ENCODE measurements around the gene EPHA8.

- TF ChIP-seq CTCF (IDR thresholded peaks at IDR 0.05), result no peak
- no peak for TF ChIP-seq EZH2 (IDR thresholded peaks at IDR 0.05; ENCODE audit: borderline replicate concordance, insufficient read depth, low read depth, low read length, poor library complexity, severe bottlenecking)
Measured at GRCh38 chr1:22576617-22577016, 13.3 kb downstream of the EPHA8 start.
